ENCODE measurements around the gene BTRC.

Gene BTRC

GRCh38 chr10:101485681-101486554 lies 132.0 kb downstream of the BTRC start:
- no peak overlapping the region for H3K27ac ChIP-seq
- TF ChIP-seq CTCF (IDR thresholded peaks at IDR 0.05) = no peak

DNA sequence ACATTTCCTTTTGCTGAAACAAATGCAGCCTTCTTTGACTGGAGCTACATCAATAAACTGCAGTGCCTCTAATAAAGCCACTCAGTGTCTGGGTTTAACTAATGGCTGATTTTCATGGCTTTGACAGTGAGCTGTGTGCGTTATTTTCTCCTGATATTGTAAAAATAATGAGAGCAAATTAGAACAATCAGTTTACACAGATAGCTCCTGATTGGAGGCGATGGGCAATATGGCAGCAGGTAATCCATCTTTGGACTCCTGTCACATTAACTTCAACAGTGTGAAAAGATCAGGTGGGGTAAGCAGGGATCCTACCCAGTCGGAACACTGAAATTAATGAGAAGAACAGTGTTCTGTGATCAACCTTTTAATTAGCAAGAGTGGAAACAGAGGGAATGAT lies 133.4 kb downstream of the BTRC start:
- H3K27ac ChIP-seq = no peak overlapping the region
- TF ChIP-seq CTCF (IDR thresholded peaks at IDR 0.05) (no peak), ZFX (IDR thresholded peaks at IDR 0.05; ENCODE audit: borderline replicate concordance) (no peak)

GRCh38 chr10:101489355-101489754 lies 135.4 kb downstream of the BTRC start:
- H3K27ac ChIP-seq = no peak overlapping the region
- no peak for TF ChIP-seq CTCF (IDR thresholded peaks at IDR 0.05)
- TF ChIP-seq ZFX (IDR thresholded peaks at IDR 0.05; ENCODE audit: borderline replicate concordance) = no peak

GRCh38 chr10:101490026-101490425 lies 136.1 kb downstream of the BTRC start:
- TF ChIP-seq CTCF (IDR thresholded peaks at IDR 0.05) = no peak
- TF ChIP-seq ZFX (IDR thresholded peaks at IDR 0.05; ENCODE audit: borderline replicate concordance) = no peak
- H3K27ac ChIP-seq = no peak overlapping the region

DNA sequence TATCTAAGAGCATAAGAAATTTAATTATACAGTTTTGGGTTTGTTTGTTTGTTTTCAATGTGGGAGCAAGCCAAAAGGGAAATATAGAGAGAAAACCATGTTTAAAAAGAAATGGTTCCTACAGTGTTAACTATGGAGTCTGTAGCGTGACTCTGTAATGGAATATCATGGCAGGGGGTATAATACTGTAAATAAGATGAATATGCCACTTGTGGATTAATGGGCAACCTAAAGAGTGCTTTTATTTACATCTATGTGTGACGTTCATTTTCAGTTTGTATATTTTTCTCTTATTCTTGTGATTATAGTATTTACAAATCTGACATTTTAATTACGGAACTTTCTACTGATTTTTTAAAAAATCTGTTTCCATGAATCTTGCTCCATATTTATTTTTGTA lies 138.2 kb downstream of the BTRC start:
- H3K27ac ChIP-seq = no peak overlapping the region
- no peak for TF ChIP-seq CTCF (IDR thresholded peaks at IDR 0.05)

DNA sequence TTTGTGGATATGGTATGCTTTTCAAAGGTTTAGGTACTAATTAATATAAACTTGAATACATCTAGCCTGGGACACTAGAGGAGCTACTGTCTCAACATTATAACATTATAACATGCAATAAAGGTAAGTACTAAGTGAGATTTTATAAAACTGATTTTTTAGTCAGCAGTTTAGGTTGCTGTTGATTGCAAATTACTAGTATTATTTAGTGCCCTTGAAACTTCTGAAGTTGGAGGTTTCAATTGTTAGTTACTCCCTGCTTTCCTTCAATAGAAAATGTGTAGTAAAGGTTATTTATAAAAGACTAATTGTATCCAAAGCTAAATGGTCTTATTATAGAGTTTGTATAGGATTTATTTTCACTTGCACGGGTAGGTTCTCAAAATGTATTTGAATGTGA lies 138.8 kb downstream of the BTRC start:
- TF ChIP-seq ZFX (IDR thresholded peaks at IDR 0.05; ENCODE audit: borderline replicate concordance) (no peak), CTCF (IDR thresholded peaks at IDR 0.05) (no peak)
- no peak overlapping the region for H3K27ac ChIP-seq

DNA sequence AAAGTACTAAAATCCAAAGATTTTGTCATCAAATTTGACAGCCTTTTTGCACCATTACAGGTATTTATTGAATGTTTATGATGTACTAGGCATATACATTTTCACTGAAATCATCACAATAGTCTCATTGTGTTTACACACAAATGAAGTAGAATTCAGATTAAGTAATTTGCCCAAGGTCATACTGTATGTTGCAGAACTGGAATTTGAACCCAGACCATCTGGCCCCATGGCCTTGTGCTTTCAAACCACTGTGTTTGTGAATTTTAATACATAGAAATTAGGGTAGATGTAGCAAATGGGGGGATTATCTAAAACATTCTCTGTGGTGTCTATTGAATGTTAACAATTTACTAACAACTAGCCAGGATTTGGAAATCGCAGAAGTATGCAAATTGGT lies 139.3 kb downstream of the BTRC start:
- TF ChIP-seq CTCF (IDR thresholded peaks at IDR 0.05) = no peak
- no peak for TF ChIP-seq ZFX (IDR thresholded peaks at IDR 0.05; ENCODE audit: borderline replicate concordance)
- H3K27ac ChIP-seq = no peak overlapping the region
